Lower leg skin (tissue), 3 donors: Measurements from ENCODE around the gene SLC16A6.

ENCODE experiments used
- CTCF ChIP-seq, 3 donors: fragments of 450-650 bp; IDR thresholded peaks; one replicate each; pipeline ENCODE4 v1.5.1; 2016; ENCODE audit warnings: antibody characterized with exemption in 3 of 3, mild to moderate bottlenecking in 3 of 3, moderate library complexity in 2 of 3
- POLR2A ChIP-seq, 2 donors: fragments of 450-650 bp; IDR thresholded peaks; one replicate each; pipeline ENCODE4 v1.6.1; 2016 to 2017; ENCODE audit warnings: antibody characterized with exemption in 2 of 2, mild to moderate bottlenecking in 1 of 2, moderate library complexity in 1 of 2

DNA sequence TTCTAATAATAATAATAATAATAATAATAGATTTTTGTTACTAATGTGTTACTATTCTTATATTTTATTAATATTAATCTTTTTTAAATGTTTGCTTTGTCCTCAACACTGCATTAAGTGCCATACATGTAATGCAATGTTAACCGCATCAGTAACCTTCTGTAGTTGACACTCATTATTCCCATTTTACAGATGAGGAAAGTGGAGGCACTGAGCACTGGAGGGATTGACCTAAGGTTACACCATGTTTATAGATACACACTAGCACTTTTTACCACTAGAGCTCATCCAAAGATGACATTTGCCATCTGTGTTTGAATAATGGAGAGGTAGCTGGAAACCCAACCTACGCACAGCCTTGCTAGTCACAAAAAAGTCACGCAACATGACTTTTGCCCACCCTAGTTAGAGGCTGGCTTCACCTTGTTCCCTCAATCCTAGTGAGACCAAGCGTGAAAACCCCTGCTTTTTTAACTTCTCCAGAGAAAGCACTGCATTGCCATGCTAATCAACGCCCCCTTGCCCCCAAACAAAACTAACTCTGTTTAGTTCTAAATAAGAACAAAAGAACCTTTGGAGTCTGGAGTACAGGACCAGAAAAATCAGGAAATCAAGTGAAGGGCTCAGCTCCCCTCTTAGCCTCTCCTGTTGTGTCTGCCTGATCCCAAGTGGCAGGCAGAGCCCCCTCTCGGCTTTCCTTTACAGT is 2.7 kb upstream of the SLC16A6 start:
- TF ChIP-seq CTCF (IDR thresholded peaks at IDR 0.05) (no peak), POLR2A (IDR thresholded peaks at IDR 0.05) (no peak)
